SIG-M5 treated with dmso at 0.1 percent for 504 hours (cell line): ENCODE results near the gene CACTIN.
"Not testable (repeated sequence)": the region's sequence is repeated elsewhere in the genome, so short reads cannot be mapped to it uniquely, and the experiment has no call there.

Source experiments
- DNase-seq: peaks from one replicate; lab custom pipeline; 2025; ENCODE audit not compliant: unreplicated experiment; lab: John Stamatoyannopoulos, UW

Gene CACTIN

DNA sequence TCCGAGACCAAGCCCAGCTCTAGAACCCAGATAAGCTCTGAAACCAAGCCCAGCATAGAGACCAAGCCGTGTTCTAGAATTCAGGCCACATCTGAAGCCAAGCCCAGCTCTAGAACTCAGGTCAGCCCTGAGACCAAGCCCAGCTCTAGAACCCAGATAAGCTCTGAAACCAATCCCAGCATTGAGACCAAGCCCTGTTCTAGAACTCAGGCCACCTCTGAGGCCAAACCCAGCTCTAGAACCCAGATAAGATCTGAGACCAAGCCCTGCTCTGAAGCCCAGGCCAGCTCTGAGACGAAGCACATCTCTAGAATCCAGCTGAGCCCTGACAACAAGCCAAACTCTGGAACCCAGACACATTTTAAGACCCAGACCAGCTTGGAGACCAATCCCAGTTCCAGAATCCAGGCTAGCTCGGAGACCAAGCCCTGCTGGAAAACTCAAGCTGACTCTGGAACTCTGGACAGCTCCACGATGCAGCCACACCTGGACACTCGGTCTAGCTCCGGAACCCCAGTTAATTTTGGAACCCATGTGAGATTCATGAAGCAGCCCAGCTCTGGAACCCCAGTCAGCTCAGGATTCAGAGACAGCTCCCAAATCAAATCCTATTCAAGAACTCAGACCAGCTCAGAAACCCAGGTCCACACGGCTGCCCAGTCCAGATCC is 35.5 kb downstream of the CACTIN start:
- no peak for DNase-seq

DNA sequence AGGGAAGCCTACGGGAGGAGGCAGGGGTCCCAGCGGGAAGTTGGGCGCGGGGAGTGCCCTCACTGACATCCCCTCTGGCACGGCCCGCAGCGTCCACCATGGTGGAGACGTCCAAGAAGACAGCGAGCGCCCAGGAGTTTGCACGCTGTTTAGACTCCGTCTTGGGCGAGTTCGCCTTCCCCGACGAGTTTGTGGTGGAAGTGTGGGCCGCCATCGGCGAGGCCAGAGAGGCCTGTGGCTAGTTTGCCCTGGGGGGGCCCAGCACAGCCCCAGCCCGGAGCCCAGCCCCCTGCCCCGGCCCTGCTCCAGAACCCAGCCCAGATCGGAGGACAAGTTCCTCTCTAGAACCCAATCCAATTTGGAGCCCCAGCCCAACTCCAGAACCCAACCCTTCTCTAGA is 36.6 kb downstream of the CACTIN start:
- no peak for DNase-seq

DNA sequence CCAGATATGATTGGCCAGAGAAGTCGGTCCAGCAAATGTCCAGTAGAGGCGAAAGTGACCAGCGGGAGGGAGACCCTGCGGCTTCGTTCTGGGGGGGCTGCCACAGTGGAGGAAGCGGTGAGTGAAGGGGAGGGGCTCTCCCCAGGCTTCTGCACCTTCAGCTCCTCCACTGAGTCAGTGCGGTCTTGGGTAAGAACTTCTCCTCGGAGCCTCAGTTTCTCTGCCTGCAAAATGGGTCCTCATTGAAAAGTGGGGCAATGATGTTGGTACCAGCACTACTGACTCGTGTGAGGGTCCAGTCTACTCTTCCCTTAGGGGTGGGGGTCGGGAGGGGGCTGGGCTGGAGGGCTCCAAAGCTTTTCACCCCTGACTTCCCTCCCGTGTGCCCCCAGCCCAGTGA is 37.2 kb downstream of the CACTIN start:
- no peak for DNase-seq

DNA sequence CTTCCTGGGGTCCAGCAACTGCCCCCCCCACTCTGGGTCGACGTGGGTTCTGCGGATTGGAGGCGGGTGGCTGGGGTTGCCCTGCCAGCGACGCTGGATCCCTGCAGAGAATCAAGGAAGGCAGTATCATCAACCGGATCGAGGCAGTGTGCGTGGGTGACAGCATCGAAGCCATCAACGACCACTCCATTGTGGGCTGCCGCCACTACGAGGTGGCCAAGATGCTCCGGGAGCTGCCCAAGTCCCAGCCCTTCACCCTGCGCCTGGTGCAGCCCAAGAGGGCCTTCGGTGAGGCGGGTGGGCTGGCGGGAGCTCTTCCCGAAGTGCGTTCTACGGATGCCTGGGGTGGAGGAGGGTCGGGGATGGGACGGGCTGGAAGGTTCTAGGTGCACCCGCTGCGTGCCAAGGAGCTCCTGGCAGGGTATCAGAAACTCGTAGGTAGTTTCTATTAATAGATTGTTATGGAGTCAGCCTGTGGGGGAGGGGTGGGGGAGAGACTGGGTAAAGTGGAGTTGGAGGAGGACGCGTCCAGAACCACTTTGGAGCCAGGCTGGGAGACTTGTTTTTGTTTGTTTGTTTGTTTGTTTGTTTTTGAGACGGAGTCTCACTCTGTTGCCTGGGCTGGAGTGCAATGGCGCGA is 39.8 kb downstream of the CACTIN start:
- DNase-seq: no peak

DNA sequence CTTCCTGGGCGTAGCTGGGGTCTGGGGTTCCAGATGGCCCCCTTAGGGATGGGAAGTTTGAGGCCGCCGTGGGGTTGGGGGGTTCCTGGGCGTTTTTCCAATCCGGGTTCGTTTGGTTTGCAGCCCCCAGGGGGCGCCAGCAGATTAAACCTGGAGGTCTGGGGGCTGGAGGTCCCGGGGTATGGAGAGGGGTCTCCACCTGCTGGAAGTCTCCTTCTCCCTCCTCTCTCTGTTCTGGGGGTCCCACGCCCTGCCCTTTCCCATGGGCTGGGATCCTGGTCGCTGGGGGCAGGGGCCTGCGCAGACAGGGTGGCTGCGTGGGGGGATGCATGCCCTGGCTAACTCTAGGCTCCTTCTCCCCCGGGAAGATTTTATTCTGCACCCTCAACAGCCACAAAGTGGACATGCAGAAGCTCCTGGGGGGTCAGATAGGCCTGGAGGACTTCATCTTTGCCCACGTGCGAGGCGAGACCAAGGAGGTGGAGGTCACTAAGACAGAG is 40.4 kb downstream of the CACTIN start:
- no peak for DNase-seq

- DNase-seq: no peak
These were observed 41.1 kb downstream of the CACTIN start, which contains the start of gene GIPC3 for GRCh38 chr19:3585301-3586126. GIPC3 (plus strand) TSS chr19:3585478; CDS start chr19:3585598, 120 bp downstream.

GRCh38 chr19:3584036-3584802 is 42.4 kb downstream of the CACTIN start:
- not testable (repeated sequence) for DNase-seq

DNA sequence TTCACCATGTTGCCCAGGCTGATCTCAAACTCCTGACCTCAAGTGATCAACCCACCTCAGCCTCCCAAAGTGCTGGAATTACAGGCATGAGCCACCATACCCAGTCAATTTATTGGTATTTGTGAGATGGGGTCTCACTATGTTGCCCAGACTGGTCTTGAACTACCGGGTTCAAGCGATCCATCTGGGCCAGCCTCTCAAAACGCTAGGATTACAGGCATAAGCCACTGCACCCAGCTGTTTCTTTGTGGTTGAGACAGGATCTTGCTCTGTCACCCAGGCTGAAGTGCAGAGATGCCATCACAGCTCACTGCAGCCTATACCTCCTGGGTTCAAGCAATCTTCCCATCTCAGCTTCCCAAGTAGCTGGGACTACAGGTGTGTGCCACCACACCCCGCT is 44.8 kb downstream of the CACTIN start:
- not testable (repeated sequence) for DNase-seq

- no peak for DNase-seq
These were observed 46.2 kb downstream of the CACTIN start for GRCh38 chr19:3580156-3580934.

DNA sequence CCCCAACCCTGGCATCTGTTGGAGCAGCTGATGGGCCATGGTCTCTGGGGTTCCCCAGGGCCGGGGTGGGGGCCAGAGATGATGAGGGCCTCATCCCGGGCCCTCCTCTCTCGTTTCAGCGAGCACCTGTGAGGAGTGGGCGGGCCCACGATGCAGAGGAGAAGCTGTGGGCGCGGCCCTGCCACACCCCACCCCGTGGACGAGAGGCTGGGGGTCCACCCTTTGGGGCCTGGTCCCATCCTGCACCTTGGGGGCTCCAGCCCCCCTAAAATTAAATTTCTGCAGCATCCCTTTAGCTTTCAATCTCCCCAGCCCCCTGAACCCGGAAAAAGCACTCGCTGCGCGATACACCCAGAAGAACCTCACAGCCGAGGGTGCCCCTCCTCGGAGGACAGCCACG is 48.2 kb downstream of the CACTIN start:
- no peak for DNase-seq

GRCh38 chr19:3577723-3578344 is 48.8 kb downstream of the CACTIN start:
- DNase-seq: no peak

- no peak for DNase-seq
These were observed 49.7 kb downstream of the CACTIN start for GRCh38 chr19:3576696-3577443.

- DNase-seq: no peak
These were observed 50.5 kb downstream of the CACTIN start for GRCh38 chr19:3575949-3576673.

- DNase-seq: no peak
These were observed 51.3 kb downstream of the CACTIN start for GRCh38 chr19:3575260-3575741.

DNA sequence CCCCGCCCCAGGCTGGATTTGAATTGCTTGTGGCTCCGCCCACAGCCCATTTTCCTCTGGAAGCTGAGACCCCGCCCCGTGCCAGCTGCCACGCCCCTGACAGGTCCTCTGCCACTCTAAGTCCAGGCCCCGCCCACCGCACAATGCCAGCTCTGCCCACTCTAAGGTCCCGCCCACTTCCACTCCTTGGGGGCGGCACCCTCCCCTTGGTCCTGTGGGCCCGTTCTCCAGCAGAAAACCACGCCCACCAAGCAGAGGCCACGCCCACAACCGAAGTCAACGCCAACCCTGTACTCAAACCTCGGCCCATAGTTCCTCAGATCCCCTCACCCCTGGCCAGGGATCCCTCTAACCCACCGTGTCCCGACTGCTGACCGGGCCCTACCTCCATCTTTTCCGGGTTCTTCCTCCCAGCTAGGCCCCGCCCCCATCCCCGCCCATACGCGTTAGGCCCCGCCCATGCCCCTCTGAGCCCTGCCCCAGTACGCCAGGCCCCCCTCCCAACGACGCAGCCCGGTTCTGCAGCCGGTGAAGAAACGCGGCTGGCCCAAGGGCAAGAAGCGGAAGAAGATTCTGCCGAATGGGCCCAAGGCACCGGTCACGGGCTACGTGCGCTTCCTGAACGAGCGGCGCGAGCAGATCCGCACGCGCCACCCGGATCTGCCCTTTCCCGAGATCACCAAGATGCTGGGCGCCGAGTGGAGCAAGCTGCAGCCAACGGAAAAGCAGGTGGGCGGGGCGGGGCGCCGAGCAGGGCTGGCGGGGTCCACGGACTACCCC is 52.5 kb downstream of the CACTIN start:
- peak; percentile 93 for DNase-seq

- no peak for DNase-seq
These were observed 53.3 kb downstream of the CACTIN start for GRCh38 chr19:3573162-3573857.

DNA sequence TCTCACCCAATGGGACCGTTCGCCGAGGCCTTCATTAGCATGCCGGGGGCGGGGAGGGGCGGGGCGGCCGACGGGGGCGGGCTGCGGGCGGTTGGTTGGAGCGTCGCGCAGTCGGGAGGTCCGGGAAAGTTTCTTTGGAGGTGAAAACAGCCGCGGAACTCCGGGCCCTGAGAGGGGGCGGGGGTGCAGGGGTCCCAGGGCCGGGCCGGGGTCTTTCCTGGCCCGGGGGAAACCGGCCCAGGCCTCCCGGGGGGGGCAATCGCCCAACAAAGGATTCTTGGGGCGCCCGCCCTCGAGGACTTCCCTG is 53.8 kb downstream of the CACTIN start, which contains the start of gene HMG20B:
Gene HMG20B (plus strand): TSS at position 90 of the 307 bp plus-strand sequence. CDS start 366 bp downstream, outside the sequence.
- DNase-seq: no peak
